Hepatocyte (in vitro differentiated cells): ENCODE results near the gene PER1. TPM values are rescaled to one million over a fixed set of nuclear protein-coding genes. Genes with fewer than 3 reads are reported as not detected.

Experiments used
- DNase-seq: peaks from one replicate; pipeline ENCODE4 v3.0.0-alpha.2; 2016; ENCODE audit warnings: low spot score
- H2AFZ ChIP-seq: fragments of 200-600 bp; sonication (generic); 2 replicates; pipeline ENCODE4 v1.6.0; 2016; ENCODE audit warnings: antibody characterized with exemption, mild to moderate bottlenecking
- H3K27ac ChIP-seq: fragments of 200-600 bp; sonication (generic); 2 replicates; pipeline ENCODE4 v1.5.1; 2016; ENCODE audit warnings: mild to moderate bottlenecking
- H3K27me3 ChIP-seq: fragments of 200-600 bp; sonication (generic); 2 replicates; pipeline ENCODE4 v1.6.1; 2016
- H3K36me3 ChIP-seq: fragments of 200-600 bp; sonication (generic); replicated peaks from 2 replicates; pipeline ENCODE4 v1.5.1; 2016; ENCODE audit warnings: low read depth; ENCODE audit not compliant: insufficient read depth
- H3K4me1 ChIP-seq: fragments of 200-600 bp; sonication (generic); 2 replicates; pipeline ENCODE4 v1.5.1; 2016; ENCODE audit warnings: mild to moderate bottlenecking, moderate library complexity; ENCODE audit not compliant: insufficient read depth
- H3K4me2 ChIP-seq: fragments of 200-600 bp; sonication (generic); 2 replicates; pipeline ENCODE4 v1.6.0; 2016
- H3K4me3 ChIP-seq: fragments of 200-600 bp; sonication (generic); 2 replicates; pipeline ENCODE4 v1.5.1; 2016; ENCODE audit warnings: mild to moderate bottlenecking
- H3K79me2 ChIP-seq: fragments of 200-600 bp; sonication (generic); 2 replicates; pipeline ENCODE4 v1.6.0; 2017; ENCODE audit warnings: mild to moderate bottlenecking
- H3K9me2 ChIP-seq: fragments of 200-600 bp; sonication (generic); replicated peaks from 2 replicates; pipeline ENCODE4 v1.6.0; 2017; ENCODE audit warnings: mild to moderate bottlenecking; ENCODE audit not compliant: insufficient read depth
- H3K9me3 ChIP-seq: fragments of 200-600 bp; sonication (generic); 2 replicates; pipeline ENCODE4 v1.5.1; 2016; ENCODE audit warnings: low read depth, mild to moderate bottlenecking
- H4K20me1 ChIP-seq: fragments of 200-600 bp; sonication (generic); 2 replicates; pipeline ENCODE4 v1.6.0; 2016; ENCODE audit warnings: mild to moderate bottlenecking; ENCODE audit not compliant: insufficient read depth, poor library complexity, severe bottlenecking
- CTCF ChIP-seq: fragments of 200-600 bp; sonication (generic); IDR thresholded peaks from 2 replicates; pipeline ENCODE4 v1.5.1; 2016; ENCODE audit warnings: antibody characterized with exemption, mild to moderate bottlenecking; ENCODE audit not compliant: poor library complexity
- EZH2 ChIP-seq: fragments of 200-600 bp; sonication (generic); IDR thresholded peaks from 2 replicates; pipeline ENCODE4 v1.6.1; 2016; ENCODE audit warnings: antibody characterized with exemption, mild to moderate bottlenecking, borderline replicate concordance
- EZH2phosphoT487 ChIP-seq: fragments of 200-600 bp; sonication (generic); IDR thresholded peaks from one replicate; pipeline ENCODE4 v1.6.1; 2018; ENCODE audit warnings: antibody characterized with exemption, mild to moderate bottlenecking, low read depth, moderate library complexity; ENCODE audit not compliant: unreplicated experiment, severe bottlenecking
- WGBS: methylation state at CpG from one replicate; pipeline ENCODE4 v1.1.6; 2016; ENCODE audit warnings: low lambda C conversion rate; ENCODE audit errors: missing lambda C conversion rate; 5-methylcytosine and 5-hydroxymethylcytosine counted together
- polyA plus RNA-seq: library from polyadenylated mRNA; unstranded; fragments of >200 nt; fragmentation: Nextera tagmentation; extraction: Ambion mirVana; gene quantifications from 2 replicates; pipeline ENCODE4 v1.2.1, GENCODE V29; 2016
- total RNA-seq: library from RNA; depleted of rRNA; stranded (reverse); fragments of >200 nt; gene quantifications from 2 replicates; pipeline ENCODE4 v1.2.3, GENCODE V29; 2014

The PER1 gene
- total and polyA plus RNA-seq, 2 experiments from 2014 or later: 36.5 to 107 TPM

GRCh38 chr17:8162997-8163977 lies 11.1 kb upstream of the PER1 start:
- 5% methylated on average over 11 of the region's 55 CpGs for WGBS
- Histone ChIP-seq H3K36me3 (no peaks in the 10 kb centered on the region), H3K27me3 (no peaks in the 10 kb centered on the region), H3K4me2 (peak overlapping the region; percentile 97), H4K20me1 (peaks cover 5% of the 10 kb centered on the region), H3K27ac (peak overlapping the region; percentile 100), H3K4me1 (peaks cover 25% of the 10 kb centered on the region), H3K4me3 (peak overlapping the region; percentile 54), H3K79me2 (peaks cover 27% of the 10 kb centered on the region), H3K9me2 (no peaks in the 10 kb centered on the region), H3K9me3 (no peaks in the 10 kb centered on the region), H2AFZ (peak overlapping the region; percentile 95)
- TF ChIP-seq EZH2phosphoT487: no peak
- no peak for TF ChIP-seq EZH2
- TF ChIP-seq CTCF: no peak
- peak; percentile 39 for DNase-seq

GRCh38 chr17:8162233-8162996 lies 10.2 kb upstream of the PER1 start, which contains the start of gene VAMP2:
VAMP2 (minus strand) TSS chr17:8162948; CDS start chr17:8162879, 69 bp downstream.
- Histone ChIP-seq H3K27me3 (no peaks in the 10 kb centered on the region), H2AFZ (peak within 1 kb of the TSS; percentile 95), H3K79me2 (peaks cover 27% of the 10 kb centered on the region), H3K36me3 (no peaks in the 10 kb centered on the region), H3K4me3 (peak within 1 kb of the TSS; percentile 100), H3K9me2 (no peaks in the 10 kb centered on the region), H3K9me3 (no peaks in the 10 kb centered on the region), H3K4me1 (peaks cover 25% of the 10 kb centered on the region), H3K27ac (peak within 1 kb of the TSS; percentile 100), H3K4me2 (peak within 1 kb of the TSS; percentile 99), H4K20me1 (peaks cover 5% of the 10 kb centered on the region)
- DNase-seq: peak; percentile 94
- TF ChIP-seq CTCF (no peak), EZH2 (no peak), EZH2phosphoT487 (no peak)
- under 1% methylated on average over 41 of the region's 75 CpGs for WGBS

GRCh38 chr17:8161289-8162232 lies 9.4 kb upstream of the PER1 start:
- peaks cover 5% of the 10 kb centered on the region for H4K20me1 ChIP-seq
- TF ChIP-seq EZH2phosphoT487 (no peak), CTCF (no peak), EZH2 (no peak)
- 80% methylated on average over 19 of the region's 19 CpGs for WGBS
- H3K9me2 ChIP-seq: no peaks in the 10 kb centered on the region
- H3K9me3 ChIP-seq: no peaks in the 10 kb centered on the region
- H3K4me1 ChIP-seq: peaks cover 28% of the 10 kb centered on the region
- peak overlapping the region; percentile 100 for H3K4me3 ChIP-seq
- no peaks in the 10 kb centered on the region for H3K36me3 ChIP-seq
- H2AFZ ChIP-seq: no peak overlapping the region
- H3K27me3 ChIP-seq: no peaks in the 10 kb centered on the region
- peak overlapping the region; percentile 100 for H3K27ac ChIP-seq
- H3K4me2 ChIP-seq: peak overlapping the region; percentile 99
- no peak for DNase-seq
- H3K79me2 ChIP-seq: peaks cover 27% of the 10 kb centered on the region
